Measurements from ENCODE around the gene ADNP.

GRCh38 chr20:50877232-50877743 is 53.9 kb downstream of the ADNP start:
- TF ChIP-seq CTCF (IDR thresholded peaks at IDR 0.05; ENCODE audit: poor library complexity, severe bottlenecking) (no peak), RAD21 (conservative IDR thresholded peaks at IDR 0.05) (no peak), REST (IDR thresholded peaks at IDR 0.05; ENCODE audit: borderline replicate concordance) (no peak), EZH2 (IDR thresholded peaks at IDR 0.05; ENCODE audit: borderline replicate concordance, insufficient read depth, low read length, poor library complexity, severe bottlenecking) (no peak), POLR2AphosphoS5 (IDR thresholded peaks at IDR 0.05) (no peak)

Data from neural cell (in vitro differentiated cells).